HEK293 (cell line): Measurements from ENCODE around the gene CATSPER1.

Source experiments
- CTCF ChIP-seq: fragments of 450-650 bp; formaldehyde crosslinking; IDR thresholded peaks from 2 replicates; pipeline ENCODE4 v1.5.1; 2016; ENCODE audit warnings: missing biosample characterization, missing genetic modification characterization
- PBX3 ChIP-seq: sonication (generic); formaldehyde crosslinking; IDR thresholded peaks from 2 replicates; pipeline ENCODE4 v1.8.1; 2022; ENCODE audit warnings: mild to moderate bottlenecking, moderate library complexity, missing genetic modification reagents
- REST ChIP-seq: fragments of 450-650 bp; formaldehyde crosslinking; IDR thresholded peaks from 2 replicates; pipeline ENCODE4 v1.5.1; 2016; ENCODE audit warnings: missing biosample characterization, missing genetic modification characterization
- SP3 ChIP-seq: fragments of 450-650 bp; formaldehyde crosslinking; IDR thresholded peaks from 2 replicates; pipeline ENCODE4 v1.5.1; 2016; ENCODE audit warnings: missing biosample characterization, missing genetic modification characterization
- ZNF768 ChIP-seq: fragments of 450-650 bp; formaldehyde crosslinking; IDR thresholded peaks from 2 replicates; pipeline ENCODE4 v1.5.1; 2018; ENCODE audit warnings: missing biosample characterization, mild to moderate bottlenecking, missing genetic modification characterization

GRCh38 chr11:65997286-65997685 lies 29.0 kb downstream of the CATSPER1 start:
- no peak for TF ChIP-seq REST (tag by site-specific recombination)
- TF ChIP-seq SP3, result no peak
- no peak for TF ChIP-seq PBX3
- no peak for TF ChIP-seq ZNF768
- no peak for TF ChIP-seq CTCF (tag by site-specific recombination)
